Renal pelvis (tissue), 4 donors: ENCODE data around the gene DHCR24. TPM values are rescaled to one million over a fixed set of nuclear protein-coding genes. Genes with fewer than 3 reads are reported as not detected.

Experiments
- DNase-seq: peaks from one replicate; pipeline ENCODE4 v3.0.0-alpha.2; 2013
- polyA plus RNA-seq, 3 donors: library from polyadenylated mRNA; unstranded; fragments of 120-200 nt; gene quantifications; one replicate each; pipeline ENCODE4 v1.2.1, GENCODE V29; 2013; ENCODE audit not compliant: insufficient read length in 3 of 3

Gene DHCR24
- polyA plus RNA-seq, 3 donors = 82.1 to 110 (median 86.7) TPM

GRCh38 chr1:54823670-54824069, 63.3 kb downstream of the DHCR24 start:
- no peak for DNase-seq

- no peak for DNase-seq
Observed at GRCh38 chr1:54819733-54820132, 67.3 kb downstream of the DHCR24 start.

DNA sequence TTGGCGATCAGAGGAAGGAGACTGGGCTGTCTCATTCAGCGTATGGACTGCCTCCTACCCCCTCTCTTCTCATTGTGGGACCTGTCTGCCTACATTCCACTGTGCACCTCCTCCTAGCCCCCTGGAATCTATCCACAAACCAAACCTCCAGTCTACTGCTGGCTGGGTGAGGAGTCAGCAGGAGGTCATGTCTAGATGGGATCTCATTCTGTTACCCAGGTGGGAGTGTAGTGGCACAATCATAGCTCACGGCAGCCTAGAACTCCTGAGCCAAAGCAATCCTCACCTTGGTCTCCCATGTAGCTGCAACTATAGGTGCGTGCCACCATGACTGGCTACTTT, 67.8 kb downstream of the DHCR24 start:
- DNase-seq = no peak

GRCh38 chr1:54818461-54819194, 68.4 kb downstream of the DHCR24 start:
- no peak for DNase-seq

- DNase-seq = no peak
Observed at GRCh38 chr1:54816951-54817350, 70.0 kb downstream of the DHCR24 start.

GRCh38 chr1:54816130-54816529, 70.9 kb downstream of the DHCR24 start:
- no peak for DNase-seq

DNA sequence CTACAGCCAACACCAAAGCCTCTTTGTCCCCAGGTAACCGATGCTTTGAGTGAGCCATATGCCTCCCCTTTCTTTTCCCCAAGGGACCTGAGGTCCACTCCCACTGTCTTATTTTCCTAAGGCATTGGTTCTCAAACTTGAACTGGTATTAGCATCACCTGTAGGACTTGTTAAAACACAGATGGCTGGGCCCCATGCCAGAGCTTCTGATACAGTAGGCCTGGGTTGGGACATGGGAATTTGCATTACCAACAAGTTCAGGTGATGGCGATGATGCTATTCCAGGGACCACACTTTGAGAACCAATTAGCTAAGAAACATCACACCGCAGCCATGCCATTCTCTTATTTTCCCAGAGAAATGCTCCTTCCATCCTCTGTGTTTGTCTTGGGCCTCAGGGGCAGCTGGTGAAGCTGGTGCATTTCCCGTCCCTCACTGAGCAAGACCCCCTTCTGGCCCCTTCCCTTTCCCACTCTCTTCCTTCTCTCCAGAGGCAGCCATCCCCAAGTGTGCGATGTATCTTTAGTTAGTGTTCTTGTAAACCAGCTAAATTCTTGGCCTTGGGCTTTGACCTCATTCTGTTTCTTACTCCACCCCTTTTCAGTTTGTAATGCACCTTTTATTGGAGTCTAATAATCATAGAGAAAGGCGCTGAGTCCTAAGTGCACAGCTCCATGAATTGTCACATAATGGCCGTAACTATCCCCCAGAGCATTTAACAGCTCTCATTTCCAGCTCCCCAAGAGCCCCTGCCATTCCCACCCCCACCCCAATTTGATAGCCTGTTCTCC, 71.7 kb downstream of the DHCR24 start:
- DNase-seq = no peak

- DNase-seq = no peak
Observed at GRCh38 chr1:54814571-54814970, 72.4 kb downstream of the DHCR24 start.

- DNase-seq = no peak
Observed at GRCh38 chr1:54814126-54814498, 72.9 kb downstream of the DHCR24 start.

GRCh38 chr1:54813485-54814125, 73.4 kb downstream of the DHCR24 start:
- DNase-seq = peak; percentile 58

DNA sequence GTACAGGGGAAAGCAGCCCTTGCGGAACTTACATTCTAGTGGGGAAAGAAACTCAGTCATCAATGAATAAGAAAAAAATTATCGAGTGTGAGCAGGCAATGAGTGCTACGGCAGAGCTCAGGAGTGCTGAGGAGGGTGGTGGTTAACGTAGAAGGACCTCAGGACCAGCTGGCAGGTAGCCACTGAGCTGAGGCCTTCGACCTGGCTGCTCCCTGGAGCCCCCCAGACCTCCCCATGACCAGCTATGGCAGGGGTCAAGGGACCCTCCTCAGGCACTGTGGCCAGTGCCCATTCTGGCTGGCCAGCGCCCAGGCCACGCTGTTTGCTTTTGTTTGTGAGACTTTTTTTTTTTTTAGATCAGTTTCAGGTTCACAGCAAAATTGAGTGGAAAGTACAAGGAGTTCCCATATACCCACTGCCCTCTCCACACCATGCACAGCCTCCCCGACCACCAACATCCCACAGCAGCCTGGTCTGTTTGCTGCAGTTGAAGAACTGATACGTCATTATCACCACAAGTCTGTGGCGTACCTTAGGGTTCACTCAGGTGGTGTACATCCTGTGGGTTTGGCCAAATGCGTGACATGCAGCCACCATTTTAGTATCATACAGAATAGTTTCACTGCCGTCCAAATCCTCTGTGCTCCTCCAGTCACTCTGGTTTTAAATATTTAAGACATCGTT, 74.1 kb downstream of the DHCR24 start:
- no peak for DNase-seq

- DNase-seq = no peak
Observed at GRCh38 chr1:54811739-54812655, 75.0 kb downstream of the DHCR24 start.

- no peak for DNase-seq
Observed at GRCh38 chr1:54811066-54811465, 75.9 kb downstream of the DHCR24 start.

DNA sequence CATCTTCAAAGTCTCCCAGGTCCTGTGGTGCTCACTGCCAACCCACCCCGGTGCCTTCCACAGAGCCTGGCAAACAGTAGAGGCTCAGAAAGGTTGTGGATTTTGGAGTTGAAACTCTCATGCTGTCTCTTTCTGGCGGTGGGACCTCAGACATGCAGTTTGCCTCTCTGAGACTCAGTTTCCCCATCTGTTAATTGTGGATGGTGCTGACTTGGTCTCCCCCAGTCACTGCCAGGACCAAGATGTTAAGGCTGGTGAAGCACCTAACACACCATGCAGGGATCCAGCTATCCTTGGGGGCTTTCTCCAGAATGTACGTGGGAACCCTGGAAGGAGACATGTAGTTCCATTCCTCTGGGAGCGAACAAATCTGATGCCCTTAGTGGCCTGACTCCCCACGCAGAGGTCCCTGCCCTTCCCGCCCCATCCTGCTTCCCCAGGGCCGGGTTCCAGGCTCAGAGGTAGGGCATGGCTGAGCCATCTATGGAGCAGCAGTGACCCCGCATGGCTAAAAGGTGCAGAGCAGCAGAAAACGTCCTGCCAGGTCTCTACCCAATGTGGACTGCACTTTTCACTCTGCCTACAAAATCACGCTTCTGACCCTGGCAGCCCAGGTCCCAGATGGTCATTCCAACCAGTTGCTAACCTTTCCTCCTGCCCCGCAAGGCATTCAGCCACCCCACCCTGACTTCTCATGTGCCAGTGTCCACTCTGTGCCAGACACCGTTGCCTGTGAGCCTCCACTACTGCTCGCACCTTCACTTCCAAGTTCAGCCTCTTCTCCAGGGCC, 76.6 kb downstream of the DHCR24 start:
- peak; percentile 52 for DNase-seq

GRCh38 chr1:54809496-54810074, 77.4 kb downstream of the DHCR24 start:
- DNase-seq = no peak

DNA sequence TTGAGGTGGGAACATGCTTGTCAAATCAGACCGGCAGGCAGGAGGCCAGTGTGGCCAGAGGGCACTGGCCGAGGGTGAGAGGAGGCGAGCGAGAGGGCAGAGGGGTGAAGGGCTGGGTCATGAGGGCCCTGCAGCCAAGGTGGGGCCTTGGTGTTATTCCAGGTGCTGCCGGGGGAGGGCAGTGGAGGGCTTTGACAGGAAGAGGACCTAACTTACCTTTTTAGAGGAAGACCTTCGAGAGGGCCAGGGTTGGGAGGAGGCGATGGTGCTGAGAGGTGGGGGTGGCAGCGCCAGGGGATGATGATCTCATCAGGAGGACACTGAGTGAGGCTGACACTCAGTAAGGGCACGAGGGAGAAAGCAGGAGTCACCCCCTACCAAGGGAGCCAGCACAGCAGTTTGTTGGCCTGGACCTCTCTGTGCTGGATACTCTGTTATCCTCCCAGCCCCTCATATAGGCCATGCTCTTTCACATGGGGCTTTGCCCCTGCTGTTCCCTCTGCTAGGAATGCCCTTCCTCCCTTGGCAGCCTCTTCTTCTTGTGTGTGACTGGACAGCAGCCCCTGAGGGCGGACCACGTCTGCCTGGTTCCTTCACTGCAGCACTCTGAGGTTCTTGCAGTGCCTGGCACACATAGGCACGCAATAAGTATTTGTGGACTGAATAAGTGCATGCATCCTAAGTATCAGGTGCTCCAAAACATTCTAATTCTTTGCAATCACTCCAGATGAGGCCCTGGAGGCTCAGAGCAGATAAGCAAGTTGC, 78.4 kb downstream of the DHCR24 start:
- DNase-seq = no peak

DNA sequence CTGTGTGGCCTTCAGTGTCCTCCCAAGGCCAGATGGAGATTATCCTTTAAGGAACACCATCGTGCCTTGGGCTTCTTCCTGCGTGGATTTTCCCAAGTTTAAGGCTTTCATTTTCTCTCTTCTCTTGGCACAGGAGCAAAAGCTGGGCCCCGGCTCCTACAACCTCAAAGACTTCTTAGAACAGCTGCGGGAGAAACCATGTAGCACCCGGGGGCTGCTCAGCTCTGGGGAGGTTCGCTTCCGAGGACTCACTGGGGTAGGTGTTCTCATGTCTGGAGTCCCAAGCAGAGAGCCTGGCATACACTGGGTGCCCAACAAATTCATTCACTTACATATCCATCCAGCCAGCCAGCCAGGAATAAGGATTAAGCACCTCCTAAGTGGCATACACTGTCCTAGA, 79.2 kb downstream of the DHCR24 start:
- DNase-seq = no peak

GRCh38 chr1:54806931-54807611, 79.9 kb downstream of the DHCR24 start:
- DNase-seq = no peak

DNA sequence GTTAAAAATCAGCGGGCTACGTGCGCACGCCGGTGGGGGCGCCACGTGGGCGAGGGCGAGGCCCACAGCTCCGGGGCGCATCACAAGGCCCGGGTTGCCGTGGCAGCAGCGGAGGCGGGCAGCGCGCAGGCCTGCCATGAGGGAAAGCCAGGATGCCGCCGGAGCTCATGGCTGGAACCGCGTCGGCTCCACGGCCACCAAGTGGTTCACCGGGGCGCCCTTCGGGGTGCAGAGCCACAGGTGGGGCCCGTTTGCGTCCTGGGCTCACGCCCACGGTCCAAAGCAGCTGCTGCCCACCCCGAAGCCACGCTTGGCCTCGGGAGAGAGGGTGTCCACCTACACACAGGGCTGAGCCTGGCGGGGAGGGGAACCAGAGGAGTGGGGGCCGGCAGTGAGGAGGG, 81.0 kb downstream of the DHCR24 start:
- no peak for DNase-seq
